DOHH2 (cell line): ENCODE measurements around the gene AGA.

ENCODE experiments used
- H3F3A ChIP-seq: fragments of 200-600 bp; sonication (generic), shearing (Covaris generic); 2 replicates; pipeline ENCODE4 v1.6.0; 2016; ENCODE audit warnings: antibody characterized with exemption, mild to moderate bottlenecking; ENCODE audit not compliant: control insufficient read depth, insufficient read depth
- H3K27ac ChIP-seq: fragments of 200-600 bp; sonication (generic); 2 replicates; pipeline ENCODE4 v1.5.1; 2014; ENCODE audit warnings: low read depth, mild to moderate bottlenecking, low read length, moderate library complexity
- H3K27me3 ChIP-seq: fragments of 200-600 bp; sonication (generic); 2 replicates; pipeline ENCODE4 v1.6.1; 2014; ENCODE audit warnings: mild to moderate bottlenecking, low read length, mixed read lengths; ENCODE audit not compliant: control insufficient read depth
- H3K36me3 ChIP-seq: fragments of 200-600 bp; sonication (generic); 2 replicates; pipeline ENCODE4 v1.6.1; 2014; ENCODE audit warnings: mild to moderate bottlenecking, low read length, moderate library complexity, mixed read lengths; ENCODE audit not compliant: control insufficient read depth
- H3K4me1 ChIP-seq: fragments of 200-600 bp; sonication (generic); 2 replicates; pipeline ENCODE4 v1.6.1; 2014; ENCODE audit warnings: mild to moderate bottlenecking, low read length, mixed read lengths; ENCODE audit not compliant: control insufficient read depth
- H3K4me2 ChIP-seq: fragments of 200-600 bp; sonication (generic); 2 replicates; pipeline ENCODE4 v1.6.0; 2014; ENCODE audit warnings: mild to moderate bottlenecking, low read length, moderate library complexity
- H3K4me3 ChIP-seq: fragments of 200-600 bp; sonication (generic); 2 replicates; pipeline ENCODE4 v1.5.1; 2014; ENCODE audit warnings: mild to moderate bottlenecking, low read length, mixed read lengths
- H3K79me2 ChIP-seq: fragments of 200-600 bp; sonication (generic); 2 replicates; pipeline ENCODE4 v1.6.1; 2014; ENCODE audit warnings: mild to moderate bottlenecking, low read length, mixed read lengths; ENCODE audit not compliant: control insufficient read depth
- H3K9me2 ChIP-seq: fragments of 200-600 bp; sonication (generic); replicated peaks from 2 replicates; pipeline ENCODE4 v1.6.1; 2014; ENCODE audit warnings: mild to moderate bottlenecking, low read length, mixed read lengths; ENCODE audit not compliant: control insufficient read depth
- H3K9me3 ChIP-seq: fragments of 200-600 bp; sonication (generic); 2 replicates; pipeline ENCODE4 v1.6.1; 2014; ENCODE audit warnings: antibody characterized with exemption, low read length, mixed read lengths; ENCODE audit not compliant: control insufficient read depth, insufficient read depth
- H4K20me1 ChIP-seq: fragments of 200-600 bp; sonication (generic); 2 replicates; pipeline ENCODE4 v1.6.0; 2014; ENCODE audit warnings: low read depth, mild to moderate bottlenecking, antibody characterized with exemption, low read length, moderate library complexity; ENCODE audit not compliant: control insufficient read depth, insufficient read depth
- CTCF ChIP-seq: fragments of 200-600 bp; sonication (generic); IDR thresholded peaks from one replicate; pipeline ENCODE4 v1.5.1; 2014; ENCODE audit warnings: antibody characterized with exemption, mild to moderate bottlenecking, low read depth, low read length; ENCODE audit not compliant: poor library complexity, severe bottlenecking
- EZH2phosphoT487 ChIP-seq: fragments of 200-600 bp; sonication (generic); IDR thresholded peaks from 2 replicates; pipeline ENCODE4 v1.6.1; 2017; ENCODE audit warnings: borderline replicate concordance, mild to moderate bottlenecking, antibody characterized with exemption, low read length, moderate library complexity, mixed read lengths

The AGA gene

GRCh38 chr4:177444911-177445736 is 2.9 kb upstream of the AGA start:
- H3F3A ChIP-seq = peaks cover 3% of the 10 kb centered on the region; the same call in 1 of the 2 replicates
- no peaks in the 10 kb centered on the region for H4K20me1 ChIP-seq
- no peak overlapping the region for H3K4me3 ChIP-seq
- no peaks in the 10 kb centered on the region for H3K27me3 ChIP-seq
- no peak overlapping the region for H3K4me2 ChIP-seq
- H3K36me3 ChIP-seq = peaks cover 5% of the 10 kb centered on the region; the same call in 1 of the 2 replicates
- H3K9me3 ChIP-seq = no peaks in the 10 kb centered on the region
- H3K79me2 ChIP-seq = peaks cover 14% of the 10 kb centered on the region
- no peaks in the 10 kb centered on the region for H3K9me2 ChIP-seq
- no peak for TF ChIP-seq CTCF
- no peak for TF ChIP-seq EZH2phosphoT487
- no peak overlapping the region for H3K27ac ChIP-seq
- peaks cover 24% of the 10 kb centered on the region for H3K4me1 ChIP-seq

GRCh38 chr4:177441061-177441802 is 1.0 kb downstream of the AGA start:
- H3K4me2 ChIP-seq = peak overlapping the region; percentile 85
- no peaks in the 10 kb centered on the region for H3K9me3 ChIP-seq
- H3K27me3 ChIP-seq = no peaks in the 10 kb centered on the region
- peaks cover 14% of the 10 kb centered on the region for H3K79me2 ChIP-seq
- peaks cover 3% of the 10 kb centered on the region; the same call in 1 of the 2 replicates for H3F3A ChIP-seq
- H3K9me2 ChIP-seq = no peaks in the 10 kb centered on the region
- H3K4me1 ChIP-seq = peaks cover 24% of the 10 kb centered on the region
- H3K4me3 ChIP-seq = peak overlapping the region; percentile 93
- no peak for TF ChIP-seq EZH2phosphoT487
- peak; percentile 43 for TF ChIP-seq CTCF
- H3K36me3 ChIP-seq = peaks cover 27% of the 10 kb centered on the region
- no peaks in the 10 kb centered on the region for H4K20me1 ChIP-seq
- peak overlapping the region; percentile 96 for H3K27ac ChIP-seq

GRCh38 chr4:177436456-177436855 is 5.8 kb downstream of the AGA start:
- peaks cover 32% of the 10 kb centered on the region for H3K36me3 ChIP-seq
- TF ChIP-seq CTCF (no peak), EZH2phosphoT487 (no peak)
- H3K27ac ChIP-seq = no peak overlapping the region

More at GRCh38 chr4:177436456-177436855, 5.8 kb downstream of the AGA start:
- Histone ChIP-seq H3F3A (no peaks in the 10 kb centered on the region), H3K79me2 (peaks cover 11% of the 10 kb centered on the region), H3K4me1 (peaks cover 12% of the 10 kb centered on the region), H4K20me1 (no peaks in the 10 kb centered on the region), H3K4me2 (no peak overlapping the region), H3K9me3 (no peaks in the 10 kb centered on the region), H3K9me2 (no peaks in the 10 kb centered on the region), H3K27me3 (no peaks in the 10 kb centered on the region), H3K4me3 (no peak overlapping the region)
